ENCODE data around the gene NANOS3. TPM values are rescaled to one million over a fixed set of nuclear protein-coding genes. Genes with fewer than 3 reads are reported as not detected.

NANOS3 gene
- total RNA-seq, 1 experiment from 2014 or later: not detected

DNA sequence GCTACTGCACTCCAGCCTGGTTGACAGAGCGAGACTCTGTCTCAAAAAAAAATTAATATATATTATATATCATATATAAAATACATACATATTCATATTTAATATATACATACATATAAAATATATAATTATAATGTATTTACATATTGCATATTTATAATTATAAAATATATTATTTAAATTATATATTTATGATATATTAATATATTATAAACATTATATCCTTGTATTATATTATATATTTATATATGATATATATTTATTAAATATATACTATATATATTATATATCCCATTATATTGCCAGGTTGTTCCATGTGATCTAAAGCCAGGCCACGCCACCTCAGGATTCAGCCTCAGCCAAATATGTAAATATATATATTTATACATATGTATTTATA lies 19.3 kb downstream of the NANOS3 start:
- Histone ChIP-seq H3K4me3 (replicated peaks in 1 of 2; ENCODE audit: low read depth in 1 of 2, low read length in 2 of 2) (no peak overlapping the region), H3K27me3 (ENCODE audit: insufficient read depth, low read length) (no peaks in the 10 kb centered on the region), H3K4me1 (ENCODE audit: control insufficient read depth in 1 of 2, insufficient read depth in 2 of 2, low read length in 2 of 2) (no peaks in the 10 kb centered on the region), H3K9me3 (ENCODE audit: control insufficient read depth in 1 of 2, insufficient read depth in 1 of 2, low read depth in 1 of 2, low read length in 2 of 2) (no peaks in the 10 kb centered on the region), H3K9ac (ENCODE audit: low read length) (no peak overlapping the region), H3K79me2 (ENCODE audit: insufficient read depth, low read length) (no peaks in the 10 kb centered on the region), H3K4me2 (ENCODE audit: low read length) (no peak overlapping the region), H3K27ac (ENCODE audit: low read depth, low read length) (no peak overlapping the region), H3K36me3 (ENCODE audit: control insufficient read depth in 1 of 2, insufficient read depth in 2 of 2, low read length in 2 of 2) (no peaks in the 10 kb centered on the region), H4K20me1 (ENCODE audit: insufficient read depth) (no peaks in the 10 kb centered on the region), H2AFZ (ENCODE audit: low read depth, low read length, poor library complexity, severe bottlenecking) (no peak overlapping the region), H3K9me2 (ENCODE audit: insufficient read depth) (no peaks in the 10 kb centered on the region)
- intact Hi-C loops (cut with micrococcal nuclease): no loop called here
- TF ChIP-seq, protein P1, sequence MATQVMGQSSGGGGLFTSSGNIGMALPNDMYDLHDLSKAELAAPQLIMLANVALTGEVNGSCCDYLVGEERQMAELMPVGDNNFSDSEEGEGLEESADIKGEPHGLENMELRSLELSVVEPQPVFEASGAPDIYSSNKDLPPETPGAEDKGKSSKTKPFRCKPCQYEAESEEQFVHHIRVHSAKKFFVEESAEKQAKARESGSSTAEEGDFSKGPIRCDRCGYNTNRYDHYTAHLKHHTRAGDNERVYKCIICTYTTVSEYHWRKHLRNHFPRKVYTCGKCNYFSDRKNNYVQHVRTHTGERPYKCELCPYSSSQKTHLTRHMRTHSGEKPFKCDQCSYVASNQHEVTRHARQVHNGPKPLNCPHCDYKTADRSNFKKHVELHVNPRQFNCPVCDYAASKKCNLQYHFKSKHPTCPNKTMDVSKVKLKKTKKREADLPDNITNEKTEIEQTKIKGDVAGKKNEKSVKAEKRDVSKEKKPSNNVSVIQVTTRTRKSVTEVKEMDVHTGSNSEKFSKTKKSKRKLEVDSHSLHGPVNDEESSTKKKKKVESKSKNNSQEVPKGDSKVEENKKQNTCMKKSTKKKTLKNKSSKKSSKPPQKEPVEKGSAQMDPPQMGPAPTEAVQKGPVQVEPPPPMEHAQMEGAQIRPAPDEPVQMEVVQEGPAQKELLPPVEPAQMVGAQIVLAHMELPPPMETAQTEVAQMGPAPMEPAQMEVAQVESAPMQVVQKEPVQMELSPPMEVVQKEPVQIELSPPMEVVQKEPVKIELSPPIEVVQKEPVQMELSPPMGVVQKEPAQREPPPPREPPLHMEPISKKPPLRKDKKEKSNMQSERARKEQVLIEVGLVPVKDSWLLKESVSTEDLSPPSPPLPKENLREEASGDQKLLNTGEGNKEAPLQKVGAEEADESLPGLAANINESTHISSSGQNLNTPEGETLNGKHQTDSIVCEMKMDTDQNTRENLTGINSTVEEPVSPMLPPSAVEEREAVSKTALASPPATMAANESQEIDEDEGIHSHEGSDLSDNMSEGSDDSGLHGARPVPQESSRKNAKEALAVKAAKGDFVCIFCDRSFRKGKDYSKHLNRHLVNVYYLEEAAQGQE (IDR thresholded peaks at IDR 0.05; ENCODE audit: low read depth): no peak
- TF ChIP-seq POLR2A (IDR thresholded peaks at IDR 0.05; ENCODE audit: borderline replicate concordance, extremely low read depth, insufficient read depth, insufficient read length) (no peak), CBX3 (IDR thresholded peaks at IDR 0.05; ENCODE audit: low read depth) (no peak), SIN3A (IDR thresholded peaks at IDR 0.05; ENCODE audit: low read depth) (no peak), EZH2phosphoT487 (IDR thresholded peaks at IDR 0.05; ENCODE audit: borderline replicate concordance) (no peak), YY1 (IDR thresholded peaks at IDR 0.05; ENCODE audit: extremely low read depth, insufficient replicate concordance, low read depth, low read length) (no peak), JUND (IDR thresholded peaks at IDR 0.05) (no peak), POLR2AphosphoS5 (IDR thresholded peaks at IDR 0.05; ENCODE audit: low read depth, low read length) (no peak)
- CTCF ChIA-PET: no interaction called here
- BruUV-seq (replicated peaks): no TSS peak
- RAD21 ChIA-PET (ENCODE audit: low non-redundant PET in 1 of 2, low total read pairs in 2 of 2, uncharacterized antibody in 2 of 2, unreplicated experiment in 2 of 2): no interaction called here
- ATAC-seq (no peak), DNase-seq (ENCODE audit: low read depth, low spot score) (no peak)
- POLR2A ChIA-PET: no interaction called here
